ENCODE results near the gene ZNHIT2. TPM values are rescaled to one million over a fixed set of nuclear protein-coding genes. Genes with fewer than 3 reads are reported as not detected.
A peak's percentile ranks its signal among the peaks of the same experiment; 100 is the strongest.

Gene ZNHIT2
- total RNA-seq = 10 to 100 TPM; 17.3 to 38.5 (median 25.9) TPM

DNA sequence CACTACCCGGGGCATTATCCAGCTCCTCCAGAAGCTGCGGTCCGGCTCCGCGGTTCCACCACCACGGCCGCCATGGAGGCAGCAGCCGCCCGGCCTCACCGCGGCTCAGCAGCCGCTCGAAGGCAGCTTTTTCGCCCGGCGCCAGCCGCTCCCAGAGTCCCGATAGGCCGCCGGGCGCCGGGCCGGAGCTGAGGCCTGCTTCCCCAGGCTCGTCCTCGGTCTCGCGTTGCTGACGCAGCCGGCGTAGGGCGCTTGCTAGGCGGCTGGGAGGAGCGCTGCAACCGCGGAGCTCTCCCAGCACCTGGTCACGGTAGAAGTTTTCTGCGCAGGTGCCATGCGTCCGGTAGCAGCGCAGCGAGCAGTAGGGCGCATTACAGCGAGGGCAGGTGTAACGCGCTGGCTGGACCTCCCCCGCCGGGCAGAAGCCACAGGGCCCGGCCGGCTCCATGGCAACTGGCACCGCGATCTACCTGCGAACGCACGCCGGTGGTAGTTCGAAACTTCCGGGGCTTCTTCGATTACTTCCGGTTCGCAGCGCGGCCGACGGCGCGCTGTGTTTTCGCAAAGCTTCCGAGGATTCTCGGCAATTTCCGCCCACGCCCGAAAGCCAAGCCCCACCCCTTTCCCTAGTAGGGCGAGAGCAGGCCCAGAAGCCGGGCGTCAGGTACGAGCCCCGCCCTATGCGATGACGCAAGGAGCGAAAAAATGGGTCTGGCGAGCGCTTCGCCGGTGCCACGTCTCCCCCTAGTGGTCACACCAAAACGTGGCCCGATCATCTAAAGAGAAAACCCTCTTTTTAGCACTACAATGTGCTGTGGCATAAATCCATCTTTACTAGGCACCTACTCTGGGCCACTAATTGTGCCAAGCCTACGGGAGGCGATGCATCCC is at the start of gene ZNHIT2:
TSS of gene ZNHIT2 (minus strand) at position 496 of the 891 bp plus-strand sequence. CDS start at position 448, 48 bp downstream.
- intact Hi-C loops (cut with DNase I) = loop anchor here (10.0 kb wide), 2 partner anchors 103 to 203 kb away; partner anchors contain the start of genes ARL2 and ATG2A

DNA sequence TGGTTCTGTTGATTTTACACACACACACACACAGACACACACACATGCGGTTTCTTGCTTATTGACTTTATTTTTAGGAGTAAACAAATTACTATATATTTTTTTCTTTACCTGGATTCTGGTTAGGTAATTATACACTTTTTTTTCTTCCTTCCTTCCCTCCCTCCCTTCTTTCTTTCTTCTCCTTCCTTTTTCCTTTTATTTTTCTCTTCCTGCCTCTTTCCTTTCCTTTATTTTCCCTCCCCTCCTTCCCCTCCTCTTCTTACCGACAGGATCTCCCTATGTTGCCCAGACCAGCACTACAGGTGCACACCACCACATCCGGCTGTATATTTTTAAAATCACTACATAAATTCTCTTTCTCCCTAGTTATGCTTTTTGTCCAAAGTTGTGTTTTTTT is 49.4 kb upstream of the ZNHIT2 start:
- TF ChIP-seq, protein P1, sequence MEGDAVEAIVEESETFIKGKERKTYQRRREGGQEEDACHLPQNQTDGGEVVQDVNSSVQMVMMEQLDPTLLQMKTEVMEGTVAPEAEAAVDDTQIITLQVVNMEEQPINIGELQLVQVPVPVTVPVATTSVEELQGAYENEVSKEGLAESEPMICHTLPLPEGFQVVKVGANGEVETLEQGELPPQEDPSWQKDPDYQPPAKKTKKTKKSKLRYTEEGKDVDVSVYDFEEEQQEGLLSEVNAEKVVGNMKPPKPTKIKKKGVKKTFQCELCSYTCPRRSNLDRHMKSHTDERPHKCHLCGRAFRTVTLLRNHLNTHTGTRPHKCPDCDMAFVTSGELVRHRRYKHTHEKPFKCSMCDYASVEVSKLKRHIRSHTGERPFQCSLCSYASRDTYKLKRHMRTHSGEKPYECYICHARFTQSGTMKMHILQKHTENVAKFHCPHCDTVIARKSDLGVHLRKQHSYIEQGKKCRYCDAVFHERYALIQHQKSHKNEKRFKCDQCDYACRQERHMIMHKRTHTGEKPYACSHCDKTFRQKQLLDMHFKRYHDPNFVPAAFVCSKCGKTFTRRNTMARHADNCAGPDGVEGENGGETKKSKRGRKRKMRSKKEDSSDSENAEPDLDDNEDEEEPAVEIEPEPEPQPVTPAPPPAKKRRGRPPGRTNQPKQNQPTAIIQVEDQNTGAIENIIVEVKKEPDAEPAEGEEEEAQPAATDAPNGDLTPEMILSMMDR (IDR thresholded peaks at IDR 0.05) = no peak
- TF ChIP-seq POLR2A (IDR thresholded peaks at IDR 0.05) = no peak
- no peaks in the 10 kb centered on the region for H3K4me1 ChIP-seq
- no peak for DNase-seq

More for the DNA sequence above, at the start of gene ZNHIT2:
- H3K36me3 ChIP-seq = peaks cover 16 to 22% of the 10 kb centered on the region in 2 donors
- H3K9me3 ChIP-seq = no peaks in the 10 kb centered on the region
- peak; percentile 100 for DNase-seq
- H3K4me3 ChIP-seq (replicated peaks in 1 of 3) = peak within 1 kb of the TSS; percentile 60 to 94 (median 75)
- TF ChIP-seq, protein P1 (IDR thresholded peaks at IDR 0.05) = peak; percentile 77 to 97 (median 94)
- TF ChIP-seq POLR2A (IDR thresholded peaks at IDR 0.05) = peak in 1 of 2 donors; percentile 85
- H3K27me3 ChIP-seq = no peaks in the 10 kb centered on the region
- 0 to 2% methylated on average over 3 to 21 of the region's 89 CpGs for WGBS, 2 donors
- peaks cover 35 to 47% of the 10 kb centered on the region in 2 donors for H3K4me1 ChIP-seq
- H3K27ac ChIP-seq = peak within 1 kb of the TSS; percentile 61 to 86 (median 82)

DNA sequence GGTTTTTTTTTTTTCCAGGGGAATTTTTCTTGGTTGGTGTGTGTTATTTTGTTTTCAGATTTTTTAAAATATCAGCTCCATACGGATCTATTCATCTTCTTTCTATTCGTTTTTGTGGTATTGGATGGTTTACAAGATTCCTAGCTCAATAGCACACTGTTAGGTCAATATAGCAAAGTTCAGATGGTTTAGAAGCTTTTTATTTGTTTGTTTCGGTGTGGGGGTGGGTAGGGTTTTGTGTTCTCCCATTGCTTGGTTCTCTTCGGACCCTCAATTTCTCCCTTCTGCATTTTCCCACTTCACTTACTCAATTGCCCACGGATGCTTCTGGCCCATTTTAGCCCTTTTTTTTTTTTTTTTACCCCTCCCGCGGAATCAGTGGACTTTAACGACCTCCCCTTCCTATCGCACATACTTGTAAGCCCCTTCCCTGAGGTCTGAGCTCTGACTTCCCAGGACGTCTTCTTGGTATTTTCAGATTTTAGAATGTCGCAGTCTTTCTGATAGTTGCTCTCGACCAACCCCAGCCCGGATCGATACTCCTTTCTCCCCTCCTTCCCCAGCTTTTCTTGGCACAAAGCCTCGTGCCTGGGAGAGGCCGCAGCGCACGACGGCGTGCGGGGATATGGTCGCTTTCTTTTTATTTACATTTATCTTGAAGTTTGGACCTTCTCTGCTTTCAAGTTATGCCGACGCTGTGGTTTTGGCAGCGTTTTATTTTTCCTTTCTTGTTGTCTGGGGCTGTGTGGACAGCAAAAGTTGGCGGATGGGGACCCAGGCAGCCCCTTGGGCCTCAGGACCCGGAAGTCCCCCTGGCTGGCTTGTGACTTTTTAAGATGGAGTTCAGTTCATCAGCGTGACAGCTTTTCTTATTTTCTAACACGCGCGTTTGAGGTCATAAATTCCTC is 48.2 kb upstream of the ZNHIT2 start:
- Histone ChIP-seq H3K4me3 (replicated peaks in 1 of 3) (no peak overlapping the region), H3K27me3 (no peaks in the 10 kb centered on the region), H3K4me1 (no peaks in the 10 kb centered on the region), H3K9me3 (no peaks in the 10 kb centered on the region), H3K27ac (no peak overlapping the region), H3K36me3 (no peaks in the 10 kb centered on the region)
- TF ChIP-seq, protein P1 (IDR thresholded peaks at IDR 0.05) = no peak
- no peak for TF ChIP-seq POLR2A (IDR thresholded peaks at IDR 0.05)
- WGBS, 2 donors = 49 to 60% methylated on average over 31 of the region's 31 CpGs
- DNase-seq = no peak
- intact Hi-C loops (cut with DNase I) = no loop called here

More for the DNA sequence above, 49.4 kb upstream of the ZNHIT2 start:
- H3K27ac ChIP-seq = no peak overlapping the region
- no peak overlapping the region for H3K4me3 ChIP-seq (replicated peaks in 1 of 3)
- H3K9me3 ChIP-seq = no peaks in the 10 kb centered on the region
- H3K36me3 ChIP-seq = no peaks in the 10 kb centered on the region
- 90 to 94% methylated on average over 3 of the region's 3 CpGs for WGBS, 2 donors
- H3K27me3 ChIP-seq = no peaks in the 10 kb centered on the region
- intact Hi-C loops (cut with DNase I) = no loop called here

DNA sequence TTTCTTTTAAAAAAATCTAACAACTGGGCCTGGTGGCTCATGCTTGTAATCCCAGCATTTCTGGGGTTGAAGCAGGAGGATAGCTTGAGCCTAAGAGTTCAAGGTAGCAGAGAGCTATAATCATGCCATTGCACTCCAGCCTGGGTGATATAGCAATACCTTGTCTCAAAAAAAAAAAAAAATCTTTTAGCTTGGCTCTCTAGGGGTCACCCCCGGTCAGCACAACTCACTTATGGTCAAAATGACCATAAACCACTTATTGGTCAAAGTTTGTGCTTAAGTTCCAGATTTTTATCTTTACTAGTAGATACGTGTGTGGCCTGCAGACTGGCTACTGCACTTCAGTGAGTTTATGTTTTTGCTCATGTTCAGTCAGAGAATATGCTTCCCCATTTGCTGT is 46.2 kb upstream of the ZNHIT2 start:
- intact Hi-C loops (cut with DNase I) = no loop called here
- TF ChIP-seq, protein P1 (IDR thresholded peaks at IDR 0.05) = no peak
- no peak for TF ChIP-seq POLR2A (IDR thresholded peaks at IDR 0.05)
- Histone ChIP-seq H3K36me3 (no peaks in the 10 kb centered on the region), H3K4me1 (no peaks in the 10 kb centered on the region), H3K4me3 (replicated peaks in 1 of 3) (no peak overlapping the region), H3K27me3 (no peaks in the 10 kb centered on the region), H3K27ac (no peak overlapping the region), H3K9me3 (no peaks in the 10 kb centered on the region)
- no peak for DNase-seq
- 79 to 89% methylated on average over 2 of the region's 2 CpGs for WGBS, 2 donors
